K562 (cell line): ENCODE results near the gene STON2.

Source experiments
- BACH1 ChIP-seq: fragments of 200-800 bp; sonication (Bioruptor generic); IDR thresholded peaks from 2 replicates; pipeline ENCODE4 v1.6.1; 2016; ENCODE audit warnings: missing genetic modification characterization, missing compliant biosample characterization
- CC2D1A ChIP-seq: fragments of 450-650 bp; IDR thresholded peaks from 2 replicates; pipeline ENCODE4 v1.6.1; 2017; ENCODE audit warnings: mild to moderate bottlenecking
- NONO ChIP-seq, 2 experiments: fragments of 200-400 bp in 1 of 2; fragments of 450-650 bp in 1 of 2; formaldehyde crosslinking in 1 of 2; IDR thresholded peaks; 2 replicates each; pipeline ENCODE4 v1.6.1; 2017; ENCODE audit warnings: low read depth in 2 of 2, mild to moderate bottlenecking in 2 of 2, moderate library complexity in 2 of 2, low read length in 1 of 2
- TEAD4 ChIP-seq, 2 experiments: sonication (generic) in 1 of 2; formaldehyde crosslinking in 1 of 2; IDR thresholded peaks; 2 replicates each; pipeline versions ENCODE4 v1.6.1 to v1.8.0; 2012 to 2022; ENCODE audit warnings: borderline replicate concordance in 1 of 2, inconsistent platforms in 1 of 2, low read length in 1 of 2, mild to moderate bottlenecking in 1 of 2, missing genetic modification reagents in 1 of 2
- ZBED1 ChIP-seq: IDR thresholded peaks from 2 replicates; pipeline ENCODE4 v1.6.1; 2014
- ZNF785 ChIP-seq: fragments of 250-450 bp; sonication (Bioruptor Pico); IDR thresholded peaks from 2 replicates; pipeline ENCODE4 v1.4.0; 2020; ENCODE audit warnings: mild to moderate bottlenecking
- TF ChIP-seq, protein P1 (sequence below): fragments of 450-650 bp; IDR thresholded peaks from 2 replicates; pipeline ENCODE4 v1.6.1; 2017; ENCODE audit warnings: mild to moderate bottlenecking, moderate library complexity
- TF ChIP-seq, protein P2 (sequence below), 3 experiments: IDR thresholded peaks in 2 of 3; conservative IDR thresholded peaks in 1 of 3; 2 replicates each; pipeline ENCODE4 v1.5.1; 2011 to 2012; ENCODE audit warnings: low read length in 3 of 3, mild to moderate bottlenecking in 3 of 3, control low read depth in 2 of 3, improper control_type of control experiment in 1 of 3, inconsistent platforms in 1 of 3, low read depth in 1 of 3, mixed read lengths in 1 of 3, moderate library complexity in 1 of 3; ENCODE audit not compliant: insufficient read depth in 2 of 3
- TF ChIP-seq, protein P3 (sequence below): sonication (generic); formaldehyde crosslinking; IDR thresholded peaks from 2 replicates; pipeline ENCODE4 v1.8.0; 2022; ENCODE audit warnings: mild to moderate bottlenecking, low read depth, missing genetic modification reagents
- TF ChIP-seq, protein P4 (sequence below): sonication (generic); formaldehyde crosslinking; IDR thresholded peaks from 2 replicates; pipeline ENCODE4 v1.8.1; 2022; ENCODE audit warnings: missing genetic modification reagents
- TF ChIP-seq, protein P5 (sequence below), 2 experiments: IDR thresholded peaks; 2 replicates each; pipeline ENCODE4 v1.6.1; 2012; ENCODE audit warnings: improper control_type of control experiment in 2 of 2, low read depth in 2 of 2, low read length in 2 of 2, borderline replicate concordance in 1 of 2

DNA sequence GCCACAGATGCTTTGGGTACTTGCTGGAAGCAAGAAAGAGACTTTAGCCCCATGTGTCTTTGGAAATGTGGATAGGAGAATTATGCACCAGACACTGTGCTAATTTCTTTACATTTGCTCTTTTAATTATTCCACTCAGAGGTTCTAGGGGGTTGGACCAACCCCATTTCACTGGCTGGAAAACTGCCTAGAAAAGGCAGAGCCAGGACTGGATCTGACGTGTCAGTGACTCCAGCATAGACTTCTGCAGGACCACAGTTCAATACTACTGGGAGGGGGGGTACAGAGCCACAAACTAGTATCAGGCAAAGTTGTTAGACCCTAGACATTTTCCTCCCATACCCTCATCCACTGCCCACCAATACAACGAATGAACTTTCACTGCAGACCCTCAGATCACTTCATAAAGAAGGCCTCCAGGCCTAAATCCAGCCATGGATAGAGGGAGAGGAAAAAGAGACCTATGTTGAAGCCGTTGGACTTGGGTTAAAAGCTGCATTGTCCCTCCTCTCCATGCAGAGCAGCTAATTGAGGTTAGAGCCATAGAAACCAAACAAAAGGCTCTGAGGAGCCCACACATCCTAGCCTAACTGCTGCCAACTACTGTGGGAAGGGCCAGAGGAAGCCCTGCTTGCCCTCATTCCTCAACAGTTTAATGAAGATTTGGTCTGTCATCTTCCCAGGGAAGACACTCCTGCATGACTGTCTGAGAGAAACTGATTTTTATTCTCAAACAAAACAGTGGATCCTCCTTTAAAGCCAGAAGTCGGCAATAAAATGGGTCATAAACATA is 68.7 kb downstream of the STON2 start:
- TF ChIP-seq BACH1 (tag) (no peak), ZBED1 (no peak), ZNF785 (CRISPR knock-in tag) (no peak), TEAD4 (IDR thresholded peaks at IDR 0.05; ENCODE audit: low read length) (no peak), TEAD4 (CRISPR knock-in tag; IDR thresholded peaks at IDR 0.05; ENCODE audit: borderline replicate concordance) (no peak), CC2D1A (no peak), NONO (IDR thresholded peaks at IDR 0.05; ENCODE audit: low read depth in 2 of 2, low read length in 1 of 2) (no peak)
- TF ChIP-seq, protein P1, sequence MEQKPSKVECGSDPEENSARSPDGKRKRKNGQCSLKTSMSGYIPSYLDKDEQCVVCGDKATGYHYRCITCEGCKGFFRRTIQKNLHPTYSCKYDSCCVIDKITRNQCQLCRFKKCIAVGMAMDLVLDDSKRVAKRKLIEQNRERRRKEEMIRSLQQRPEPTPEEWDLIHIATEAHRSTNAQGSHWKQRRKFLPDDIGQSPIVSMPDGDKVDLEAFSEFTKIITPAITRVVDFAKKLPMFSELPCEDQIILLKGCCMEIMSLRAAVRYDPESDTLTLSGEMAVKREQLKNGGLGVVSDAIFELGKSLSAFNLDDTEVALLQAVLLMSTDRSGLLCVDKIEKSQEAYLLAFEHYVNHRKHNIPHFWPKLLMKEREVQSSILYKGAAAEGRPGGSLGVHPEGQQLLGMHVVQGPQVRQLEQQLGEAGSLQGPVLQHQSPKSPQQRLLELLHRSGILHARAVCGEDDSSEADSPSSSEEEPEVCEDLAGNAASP, result no peak
- TF ChIP-seq, protein P2, sequence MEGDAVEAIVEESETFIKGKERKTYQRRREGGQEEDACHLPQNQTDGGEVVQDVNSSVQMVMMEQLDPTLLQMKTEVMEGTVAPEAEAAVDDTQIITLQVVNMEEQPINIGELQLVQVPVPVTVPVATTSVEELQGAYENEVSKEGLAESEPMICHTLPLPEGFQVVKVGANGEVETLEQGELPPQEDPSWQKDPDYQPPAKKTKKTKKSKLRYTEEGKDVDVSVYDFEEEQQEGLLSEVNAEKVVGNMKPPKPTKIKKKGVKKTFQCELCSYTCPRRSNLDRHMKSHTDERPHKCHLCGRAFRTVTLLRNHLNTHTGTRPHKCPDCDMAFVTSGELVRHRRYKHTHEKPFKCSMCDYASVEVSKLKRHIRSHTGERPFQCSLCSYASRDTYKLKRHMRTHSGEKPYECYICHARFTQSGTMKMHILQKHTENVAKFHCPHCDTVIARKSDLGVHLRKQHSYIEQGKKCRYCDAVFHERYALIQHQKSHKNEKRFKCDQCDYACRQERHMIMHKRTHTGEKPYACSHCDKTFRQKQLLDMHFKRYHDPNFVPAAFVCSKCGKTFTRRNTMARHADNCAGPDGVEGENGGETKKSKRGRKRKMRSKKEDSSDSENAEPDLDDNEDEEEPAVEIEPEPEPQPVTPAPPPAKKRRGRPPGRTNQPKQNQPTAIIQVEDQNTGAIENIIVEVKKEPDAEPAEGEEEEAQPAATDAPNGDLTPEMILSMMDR (IDR thresholded peaks at IDR 0.05 in 2 of 3, conservative IDR thresholded peaks at IDR 0.05 in 1 of 3; ENCODE audit: insufficient read depth in 2 of 3, low read depth in 1 of 3, low read length in 3 of 3), result no peak
- TF ChIP-seq, protein P3, sequence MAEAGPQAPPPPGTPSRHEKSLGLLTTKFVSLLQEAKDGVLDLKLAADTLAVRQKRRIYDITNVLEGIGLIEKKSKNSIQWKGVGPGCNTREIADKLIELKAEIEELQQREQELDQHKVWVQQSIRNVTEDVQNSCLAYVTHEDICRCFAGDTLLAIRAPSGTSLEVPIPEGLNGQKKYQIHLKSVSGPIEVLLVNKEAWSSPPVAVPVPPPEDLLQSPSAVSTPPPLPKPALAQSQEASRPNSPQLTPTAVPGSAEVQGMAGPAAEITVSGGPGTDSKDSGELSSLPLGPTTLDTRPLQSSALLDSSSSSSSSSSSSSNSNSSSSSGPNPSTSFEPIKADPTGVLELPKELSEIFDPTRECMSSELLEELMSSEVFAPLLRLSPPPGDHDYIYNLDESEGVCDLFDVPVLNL (CRISPR knock-in tag), result no peak
- TF ChIP-seq, protein P4, sequence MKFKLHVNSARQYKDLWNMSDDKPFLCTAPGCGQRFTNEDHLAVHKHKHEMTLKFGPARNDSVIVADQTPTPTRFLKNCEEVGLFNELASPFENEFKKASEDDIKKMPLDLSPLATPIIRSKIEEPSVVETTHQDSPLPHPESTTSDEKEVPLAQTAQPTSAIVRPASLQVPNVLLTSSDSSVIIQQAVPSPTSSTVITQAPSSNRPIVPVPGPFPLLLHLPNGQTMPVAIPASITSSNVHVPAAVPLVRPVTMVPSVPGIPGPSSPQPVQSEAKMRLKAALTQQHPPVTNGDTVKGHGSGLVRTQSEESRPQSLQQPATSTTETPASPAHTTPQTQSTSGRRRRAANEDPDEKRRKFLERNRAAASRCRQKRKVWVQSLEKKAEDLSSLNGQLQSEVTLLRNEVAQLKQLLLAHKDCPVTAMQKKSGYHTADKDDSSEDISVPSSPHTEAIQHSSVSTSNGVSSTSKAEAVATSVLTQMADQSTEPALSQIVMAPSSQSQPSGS (CRISPR knock-in tag), result no peak
- TF ChIP-seq, protein P5, sequence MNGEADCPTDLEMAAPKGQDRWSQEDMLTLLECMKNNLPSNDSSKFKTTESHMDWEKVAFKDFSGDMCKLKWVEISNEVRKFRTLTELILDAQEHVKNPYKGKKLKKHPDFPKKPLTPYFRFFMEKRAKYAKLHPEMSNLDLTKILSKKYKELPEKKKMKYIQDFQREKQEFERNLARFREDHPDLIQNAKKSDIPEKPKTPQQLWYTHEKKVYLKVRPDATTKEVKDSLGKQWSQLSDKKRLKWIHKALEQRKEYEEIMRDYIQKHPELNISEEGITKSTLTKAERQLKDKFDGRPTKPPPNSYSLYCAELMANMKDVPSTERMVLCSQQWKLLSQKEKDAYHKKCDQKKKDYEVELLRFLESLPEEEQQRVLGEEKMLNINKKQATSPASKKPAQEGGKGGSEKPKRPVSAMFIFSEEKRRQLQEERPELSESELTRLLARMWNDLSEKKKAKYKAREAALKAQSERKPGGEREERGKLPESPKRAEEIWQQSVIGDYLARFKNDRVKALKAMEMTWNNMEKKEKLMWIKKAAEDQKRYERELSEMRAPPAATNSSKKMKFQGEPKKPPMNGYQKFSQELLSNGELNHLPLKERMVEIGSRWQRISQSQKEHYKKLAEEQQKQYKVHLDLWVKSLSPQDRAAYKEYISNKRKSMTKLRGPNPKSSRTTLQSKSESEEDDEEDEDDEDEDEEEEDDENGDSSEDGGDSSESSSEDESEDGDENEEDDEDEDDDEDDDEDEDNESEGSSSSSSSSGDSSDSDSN (IDR thresholded peaks at IDR 0.05; ENCODE audit: borderline replicate concordance in 1 of 2, low read depth in 2 of 2, low read length in 2 of 2), result no peak
